WTC11 (cell line): ENCODE results near the gene YAF2.

Experiments used
- CREB1 ChIP-seq: sonication (generic); formaldehyde crosslinking; IDR thresholded peaks from 2 replicates; pipeline ENCODE4 v1.8.0; 2023; ENCODE audit warnings: mild to moderate bottlenecking, missing genetic modification reagents
- TF ChIP-seq, protein P1 (sequence below): sonication (generic); formaldehyde crosslinking; IDR thresholded peaks from 2 replicates; pipeline ENCODE4 v1.8.1; 2023; ENCODE audit warnings: mild to moderate bottlenecking, missing genetic modification reagents, moderate library complexity
- TF ChIP-seq, protein P2 (sequence below): fragments of 200-600 bp; IDR thresholded peaks from 2 replicates; pipeline ENCODE4 v1.8.0; 2022; ENCODE audit warnings: antibody characterized with exemption
- TF ChIP-seq, protein P3 (sequence below): sonication (generic); formaldehyde crosslinking; conservative IDR thresholded peaks from 2 replicates; pipeline ENCODE4 v1.8.1; 2023; ENCODE audit warnings: mild to moderate bottlenecking, low read depth, missing genetic modification reagents, moderate library complexity

DNA sequence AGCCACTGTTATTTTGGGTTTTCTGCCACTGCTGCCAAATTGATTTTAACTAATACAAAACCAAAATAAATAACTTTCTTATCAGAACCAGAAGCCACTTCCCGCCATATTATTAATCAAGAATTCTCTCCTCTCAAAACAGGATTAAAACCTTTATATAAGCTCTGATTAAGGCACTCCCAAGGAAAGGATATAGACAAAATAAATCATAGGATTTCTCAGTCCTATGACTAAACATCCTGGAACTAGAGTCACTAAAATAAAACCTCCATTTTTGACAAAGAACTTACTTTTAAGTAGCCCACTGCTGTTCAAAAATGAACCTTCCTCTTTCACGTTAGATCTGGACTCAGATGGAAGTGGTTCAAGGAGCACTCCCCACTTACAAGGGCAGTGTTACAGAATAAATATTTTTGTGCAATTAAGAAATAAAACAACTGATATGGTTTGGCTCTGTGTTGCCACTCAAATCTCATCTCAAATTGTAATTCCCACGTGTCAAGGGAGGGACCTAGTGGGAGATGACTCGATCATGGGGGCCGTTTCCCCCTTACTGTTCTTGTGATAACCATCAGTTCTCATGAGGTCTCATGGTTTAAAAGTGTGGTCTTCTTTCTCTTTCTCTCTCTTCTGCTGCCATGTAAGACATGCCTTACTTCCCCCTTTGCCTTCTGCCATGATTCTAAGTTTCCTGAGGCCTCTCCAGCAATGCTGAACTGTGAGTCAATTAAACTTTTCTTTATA is 119.7 kb downstream of the YAF2 start:
- no peak for TF ChIP-seq CREB1 (CRISPR knock-in tag)
- TF ChIP-seq, protein P1, sequence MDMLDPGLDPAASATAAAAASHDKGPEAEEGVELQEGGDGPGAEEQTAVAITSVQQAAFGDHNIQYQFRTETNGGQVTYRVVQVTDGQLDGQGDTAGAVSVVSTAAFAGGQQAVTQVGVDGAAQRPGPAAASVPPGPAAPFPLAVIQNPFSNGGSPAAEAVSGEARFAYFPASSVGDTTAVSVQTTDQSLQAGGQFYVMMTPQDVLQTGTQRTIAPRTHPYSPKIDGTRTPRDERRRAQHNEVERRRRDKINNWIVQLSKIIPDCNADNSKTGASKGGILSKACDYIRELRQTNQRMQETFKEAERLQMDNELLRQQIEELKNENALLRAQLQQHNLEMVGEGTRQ (CRISPR knock-in tag): no peak
- TF ChIP-seq, protein P2, sequence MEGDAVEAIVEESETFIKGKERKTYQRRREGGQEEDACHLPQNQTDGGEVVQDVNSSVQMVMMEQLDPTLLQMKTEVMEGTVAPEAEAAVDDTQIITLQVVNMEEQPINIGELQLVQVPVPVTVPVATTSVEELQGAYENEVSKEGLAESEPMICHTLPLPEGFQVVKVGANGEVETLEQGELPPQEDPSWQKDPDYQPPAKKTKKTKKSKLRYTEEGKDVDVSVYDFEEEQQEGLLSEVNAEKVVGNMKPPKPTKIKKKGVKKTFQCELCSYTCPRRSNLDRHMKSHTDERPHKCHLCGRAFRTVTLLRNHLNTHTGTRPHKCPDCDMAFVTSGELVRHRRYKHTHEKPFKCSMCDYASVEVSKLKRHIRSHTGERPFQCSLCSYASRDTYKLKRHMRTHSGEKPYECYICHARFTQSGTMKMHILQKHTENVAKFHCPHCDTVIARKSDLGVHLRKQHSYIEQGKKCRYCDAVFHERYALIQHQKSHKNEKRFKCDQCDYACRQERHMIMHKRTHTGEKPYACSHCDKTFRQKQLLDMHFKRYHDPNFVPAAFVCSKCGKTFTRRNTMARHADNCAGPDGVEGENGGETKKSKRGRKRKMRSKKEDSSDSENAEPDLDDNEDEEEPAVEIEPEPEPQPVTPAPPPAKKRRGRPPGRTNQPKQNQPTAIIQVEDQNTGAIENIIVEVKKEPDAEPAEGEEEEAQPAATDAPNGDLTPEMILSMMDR: no peak
- TF ChIP-seq, protein P3, sequence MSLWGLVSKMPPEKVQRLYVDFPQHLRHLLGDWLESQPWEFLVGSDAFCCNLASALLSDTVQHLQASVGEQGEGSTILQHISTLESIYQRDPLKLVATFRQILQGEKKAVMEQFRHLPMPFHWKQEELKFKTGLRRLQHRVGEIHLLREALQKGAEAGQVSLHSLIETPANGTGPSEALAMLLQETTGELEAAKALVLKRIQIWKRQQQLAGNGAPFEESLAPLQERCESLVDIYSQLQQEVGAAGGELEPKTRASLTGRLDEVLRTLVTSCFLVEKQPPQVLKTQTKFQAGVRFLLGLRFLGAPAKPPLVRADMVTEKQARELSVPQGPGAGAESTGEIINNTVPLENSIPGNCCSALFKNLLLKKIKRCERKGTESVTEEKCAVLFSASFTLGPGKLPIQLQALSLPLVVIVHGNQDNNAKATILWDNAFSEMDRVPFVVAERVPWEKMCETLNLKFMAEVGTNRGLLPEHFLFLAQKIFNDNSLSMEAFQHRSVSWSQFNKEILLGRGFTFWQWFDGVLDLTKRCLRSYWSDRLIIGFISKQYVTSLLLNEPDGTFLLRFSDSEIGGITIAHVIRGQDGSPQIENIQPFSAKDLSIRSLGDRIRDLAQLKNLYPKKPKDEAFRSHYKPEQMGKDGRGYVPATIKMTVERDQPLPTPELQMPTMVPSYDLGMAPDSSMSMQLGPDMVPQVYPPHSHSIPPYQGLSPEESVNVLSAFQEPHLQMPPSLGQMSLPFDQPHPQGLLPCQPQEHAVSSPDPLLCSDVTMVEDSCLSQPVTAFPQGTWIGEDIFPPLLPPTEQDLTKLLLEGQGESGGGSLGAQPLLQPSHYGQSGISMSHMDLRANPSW (CRISPR knock-in tag): no peak
